Kidney (tissue), 14 donors: ENCODE results near the gene WWOX. TPM values are rescaled to one million over a fixed set of nuclear protein-coding genes. Genes with fewer than 3 reads are reported as not detected.

Experiments
- DNase-seq, 5 donors: peaks; one replicate each; pipeline ENCODE4 v3.0.0-alpha.2; 2013 to 2020
- FAIRE-seq: peaks from 2 replicates; lab custom pipeline; 2012; peaks lifted over from hg19 to GRCh38; lab: Jason Lieb, UNC
- H3K27ac ChIP-seq, 2 donors: one replicate each; pipeline ENCODE4 v1.7.0; 2013; ENCODE audit warnings: low read depth in 2 of 2, low read length in 2 of 2, inconsistent platforms in 1 of 2
- H3K27me3 ChIP-seq: one replicate; pipeline ENCODE4 v1.7.1; 2013; ENCODE audit warnings: low read length, inconsistent platforms; ENCODE audit not compliant: control insufficient read depth, insufficient read depth
- H3K36me3 ChIP-seq, 3 donors: one replicate each; pipeline versions ENCODE4 v1.7.0 to v1.7.1; 2013; ENCODE audit warnings: low read length in 3 of 3, control low read depth in 1 of 3, inconsistent platforms in 1 of 3; ENCODE audit not compliant: insufficient read depth in 3 of 3, control insufficient read depth in 2 of 3
- H3K4me1 ChIP-seq, 3 donors: one replicate each; pipeline versions ENCODE4 v1.7.0 to v1.7.1; 2013; ENCODE audit warnings: low read length in 3 of 3, inconsistent platforms in 1 of 3, low read depth in 1 of 3; ENCODE audit not compliant: control insufficient read depth in 2 of 3, insufficient read depth in 2 of 3
- H3K4me3 ChIP-seq, 3 donors: one replicate each; pipeline versions ENCODE4 v1.7.0 to v1.8.1; 2013; ENCODE audit warnings: low read length in 3 of 3, control low read depth in 1 of 3, inconsistent platforms in 1 of 3
- H3K9ac ChIP-seq, 3 donors: one replicate each; pipeline versions ENCODE4 v1.7.0 to v1.7.1; 2013; ENCODE audit warnings: low read length in 3 of 3, control low read depth in 1 of 3, inconsistent platforms in 1 of 3
- H3K9me3 ChIP-seq, 3 donors: one replicate each; pipeline versions ENCODE4 v1.7.0 to v1.7.1; 2013; ENCODE audit warnings: low read length in 3 of 3, control low read depth in 1 of 3, inconsistent platforms in 1 of 3; ENCODE audit not compliant: control insufficient read depth in 2 of 3, insufficient read depth in 1 of 3
- CTCF ChIP-seq: IDR thresholded peaks from 3 replicates; pipeline ENCODE4 v1.5.1; 2012; ENCODE audit warnings: mild to moderate bottlenecking, moderate library complexity, borderline replicate concordance; ENCODE audit not compliant: insufficient read depth; ENCODE audit errors: extremely low read depth
- intact Hi-C: fragments of 100-400 bp; cut with DNase I; formaldehyde crosslinking; loops from one replicate; pipeline ENCODE4 v1.11.1; 2022
- polyA plus RNA-seq: library from polyadenylated mRNA; stranded (reverse); fragments of 350-450 nt; fragmentation: Illumina TruSeq; extraction: RNeasy Lipid Tissue Mini Kit (QIAGEN cat#74804); gene quantifications from one replicate; pipeline ENCODE4 v1.2.3, GENCODE V29; 2014; ENCODE audit warnings: low read depth, low replicate concordance; ENCODE audit not compliant: insufficient read depth
- total RNA-seq: library from RNA; stranded (reverse); fragmentation: NEBNext Ultra II Directional; extraction: Animal tissue kit (Norgen Biotek cat#: 25700); gene quantifications from one replicate; pipeline ENCODE4 v1.2.1, GENCODE V29; 2021
- donor health status: control.
- donor health status: control.
- donor health status: control.
- donor health status: control.
- donor health status: control.
- donor health status: DM: yes; HTN: yes; CAD: no.
- donor health status: Normal renal cell carcinoma (clear cell type).

Gene WWOX
- total and polyA plus RNA-seq, 2 donors from 2014 or later: 22.5 to 30.3 TPM

DNA sequence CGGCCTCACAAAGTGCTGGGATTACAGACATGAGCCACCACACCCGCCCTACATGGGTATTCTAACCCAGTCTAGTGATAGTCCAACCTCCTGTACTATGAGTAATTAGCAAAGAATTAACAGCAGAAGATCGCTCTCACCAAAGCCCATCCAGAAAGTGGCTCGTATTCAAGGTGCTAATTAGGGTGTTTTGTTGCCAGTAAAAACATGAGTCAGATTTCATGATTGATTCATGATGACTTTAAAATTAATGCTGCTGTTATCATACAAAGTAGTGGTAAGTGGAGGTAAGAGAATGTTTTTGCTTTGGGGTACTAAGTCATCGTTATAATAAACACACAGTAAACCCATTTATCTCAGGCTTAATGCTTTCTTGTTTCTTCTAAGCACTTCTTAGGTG is 428.8 kb downstream of the WWOX start:
- DNase-seq (no peak), FAIRE-seq (no peak)
- no peaks in the 10 kb centered on the region for H3K4me1 ChIP-seq
- intact Hi-C loops: no loop called here
- no peaks in the 10 kb centered on the region for H3K27me3 ChIP-seq
- no peak for TF ChIP-seq CTCF
- H3K9ac ChIP-seq: no peak overlapping the region
- H3K27ac ChIP-seq: no peak overlapping the region
- H3K36me3 ChIP-seq: no peaks in the 10 kb centered on the region
- no peak overlapping the region for H3K4me3 ChIP-seq
- H3K9me3 ChIP-seq: no peaks in the 10 kb centered on the region

DNA sequence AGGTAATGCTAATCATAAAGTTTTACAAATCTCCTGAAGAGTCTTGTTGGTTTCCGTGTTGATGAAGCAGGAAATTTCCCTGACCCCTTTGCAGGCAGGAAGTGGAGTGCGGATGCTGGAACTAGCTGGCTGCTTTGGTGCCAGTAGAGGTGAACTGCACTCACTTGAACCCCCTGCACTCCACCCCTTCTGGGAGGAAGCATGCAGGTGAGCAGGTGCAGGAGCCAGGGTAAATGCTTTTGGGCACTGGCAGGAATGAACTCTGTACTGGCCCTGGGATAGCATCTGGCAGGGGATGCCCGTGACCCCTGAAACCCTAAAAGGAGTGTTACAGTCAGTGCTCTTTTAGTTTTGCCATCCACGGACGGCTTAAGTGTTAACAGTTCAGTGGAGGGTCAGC is 430.4 kb downstream of the WWOX start:
- intact Hi-C loops: no loop called here
- Histone ChIP-seq H3K9me3 (no peaks in the 10 kb centered on the region), H3K4me1 (no peaks in the 10 kb centered on the region), H3K36me3 (no peaks in the 10 kb centered on the region), H3K27me3 (no peaks in the 10 kb centered on the region), H3K9ac (no peak overlapping the region), H3K27ac (no peak overlapping the region), H3K4me3 (no peak overlapping the region)
- no peak for FAIRE-seq
- no peak for DNase-seq
- TF ChIP-seq CTCF: no peak

GRCh38 chr16:78530283-78530682 is 430.8 kb downstream of the WWOX start:
- Histone ChIP-seq H3K27me3 (no peaks in the 10 kb centered on the region), H3K9ac (no peak overlapping the region), H3K4me1 (no peaks in the 10 kb centered on the region), H3K27ac (no peak overlapping the region), H3K9me3 (no peaks in the 10 kb centered on the region), H3K36me3 (no peaks in the 10 kb centered on the region), H3K4me3 (no peak overlapping the region)
- intact Hi-C loops: no loop called here
- FAIRE-seq: no peak
- no peak for TF ChIP-seq CTCF
- no peak for DNase-seq

DNA sequence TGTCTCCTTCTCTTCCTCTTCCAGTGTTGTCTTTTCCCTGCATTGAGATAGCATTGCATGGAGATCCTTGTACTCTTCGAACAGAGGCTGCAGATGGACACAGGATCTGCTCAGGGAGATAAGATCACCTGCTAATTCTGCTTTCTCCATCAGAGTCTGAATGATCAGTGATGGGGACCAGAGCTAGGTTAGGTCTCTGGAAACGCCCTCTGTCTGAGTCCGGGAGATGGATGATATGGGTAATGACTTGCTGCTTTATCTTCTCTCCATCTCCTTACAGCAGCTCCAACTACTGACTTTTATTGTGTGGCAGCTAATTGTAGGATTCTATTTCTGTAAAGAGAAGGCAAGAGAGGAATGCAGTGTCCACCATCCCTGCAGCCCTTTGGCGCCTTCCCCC is 435.6 kb downstream of the WWOX start:
- no peak for DNase-seq
- no peak overlapping the region for H3K9ac ChIP-seq
- H3K27ac ChIP-seq: no peak overlapping the region
- intact Hi-C loops: no loop called here
- FAIRE-seq: no peak
- no peaks in the 10 kb centered on the region for H3K36me3 ChIP-seq
- no peak for TF ChIP-seq CTCF
- H3K9me3 ChIP-seq: no peaks in the 10 kb centered on the region
- H3K4me1 ChIP-seq: no peaks in the 10 kb centered on the region
- no peaks in the 10 kb centered on the region for H3K27me3 ChIP-seq
- H3K4me3 ChIP-seq: no peak overlapping the region
